ENCODE measurements around the gene GPD2. TPM values are rescaled to one million over a fixed set of nuclear protein-coding genes. Genes with fewer than 3 reads are reported as not detected.
A peak's percentile ranks its signal among the peaks of the same experiment; 100 is the strongest.

Gene GPD2
- total and polyA plus RNA-seq, 10 of the 15 experiments (the other 5 are each of a cell fraction or from before 2014, with no cell fraction given) = 10.0 to 73.5 (median 43.4) TPM

DNA sequence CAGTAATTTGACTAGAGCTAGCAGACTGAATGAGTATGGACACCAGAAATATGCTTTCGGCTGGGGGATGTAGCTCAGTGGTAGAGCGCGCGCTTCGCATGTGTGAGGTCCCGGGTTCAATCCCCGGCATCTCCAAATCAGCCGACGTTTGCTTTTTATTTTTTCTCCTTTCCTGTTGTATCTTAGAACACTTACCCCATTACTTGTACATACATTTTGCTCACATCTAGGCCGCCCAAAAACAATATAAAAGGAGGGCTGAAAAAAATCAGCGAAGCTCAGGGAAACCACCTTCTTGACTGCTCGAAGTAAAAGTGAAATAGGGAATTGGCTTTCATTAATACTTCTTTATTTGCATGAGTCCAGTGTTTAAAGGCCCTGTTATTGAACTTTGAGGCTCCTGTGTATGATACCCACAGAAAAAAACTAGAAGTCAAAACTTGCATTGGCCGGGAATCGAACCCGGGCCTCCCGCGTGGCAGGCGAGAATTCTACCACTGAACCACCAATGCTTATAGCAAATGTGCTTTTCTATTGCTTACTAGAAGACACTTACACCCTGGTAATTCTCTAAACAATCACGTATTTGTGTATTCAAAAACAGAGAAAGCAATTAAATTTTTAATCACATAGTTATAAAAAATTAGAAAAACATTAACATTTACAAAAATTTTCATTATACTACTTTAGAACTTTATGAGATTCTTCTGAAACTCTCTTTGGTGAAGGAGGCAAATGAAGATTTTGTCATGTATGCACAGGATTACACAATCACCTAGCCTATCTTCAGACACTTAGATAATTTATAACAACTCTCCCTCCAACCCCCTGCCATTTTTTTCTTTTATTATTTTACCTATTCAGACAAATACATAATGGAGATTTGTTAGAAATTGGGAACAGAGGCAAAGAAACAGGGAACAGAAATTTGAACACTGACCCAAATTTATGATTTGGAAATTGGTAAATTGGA lies 35.2 kb upstream of the GPD2 start (continued):
- TF ChIP-seq, protein P1, sequence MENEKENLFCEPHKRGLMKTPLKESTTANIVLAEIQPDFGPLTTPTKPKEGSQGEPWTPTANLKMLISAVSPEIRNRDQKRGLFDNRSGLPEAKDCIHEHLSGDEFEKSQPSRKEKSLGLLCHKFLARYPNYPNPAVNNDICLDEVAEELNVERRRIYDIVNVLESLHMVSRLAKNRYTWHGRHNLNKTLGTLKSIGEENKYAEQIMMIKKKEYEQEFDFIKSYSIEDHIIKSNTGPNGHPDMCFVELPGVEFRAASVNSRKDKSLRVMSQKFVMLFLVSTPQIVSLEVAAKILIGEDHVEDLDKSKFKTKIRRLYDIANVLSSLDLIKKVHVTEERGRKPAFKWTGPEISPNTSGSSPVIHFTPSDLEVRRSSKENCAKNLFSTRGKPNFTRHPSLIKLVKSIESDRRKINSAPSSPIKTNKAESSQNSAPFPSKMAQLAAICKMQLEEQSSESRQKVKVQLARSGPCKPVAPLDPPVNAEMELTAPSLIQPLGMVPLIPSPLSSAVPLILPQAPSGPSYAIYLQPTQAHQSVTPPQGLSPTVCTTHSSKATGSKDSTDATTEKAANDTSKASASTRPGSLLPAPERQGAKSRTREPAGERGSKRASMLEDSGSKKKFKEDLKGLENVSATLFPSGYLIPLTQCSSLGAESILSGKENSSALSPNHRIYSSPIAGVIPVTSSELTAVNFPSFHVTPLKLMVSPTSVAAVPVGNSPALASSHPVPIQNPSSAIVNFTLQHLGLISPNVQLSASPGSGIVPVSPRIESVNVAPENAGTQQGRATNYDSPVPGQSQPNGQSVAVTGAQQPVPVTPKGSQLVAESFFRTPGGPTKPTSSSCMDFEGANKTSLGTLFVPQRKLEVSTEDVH (IDR thresholded peaks at IDR 0.05; ENCODE audit: low read depth, partially characterized antibody) = peak; percentile 79
- TF ChIP-seq, protein P2, sequence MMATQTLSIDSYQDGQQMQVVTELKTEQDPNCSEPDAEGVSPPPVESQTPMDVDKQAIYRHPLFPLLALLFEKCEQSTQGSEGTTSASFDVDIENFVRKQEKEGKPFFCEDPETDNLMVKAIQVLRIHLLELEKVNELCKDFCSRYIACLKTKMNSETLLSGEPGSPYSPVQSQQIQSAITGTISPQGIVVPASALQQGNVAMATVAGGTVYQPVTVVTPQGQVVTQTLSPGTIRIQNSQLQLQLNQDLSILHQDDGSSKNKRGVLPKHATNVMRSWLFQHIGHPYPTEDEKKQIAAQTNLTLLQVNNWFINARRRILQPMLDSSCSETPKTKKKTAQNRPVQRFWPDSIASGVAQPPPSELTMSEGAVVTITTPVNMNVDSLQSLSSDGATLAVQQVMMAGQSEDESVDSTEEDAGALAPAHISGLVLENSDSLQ (IDR thresholded peaks at IDR 0.05) = no peak
- TF ChIP-seq, protein P3, sequence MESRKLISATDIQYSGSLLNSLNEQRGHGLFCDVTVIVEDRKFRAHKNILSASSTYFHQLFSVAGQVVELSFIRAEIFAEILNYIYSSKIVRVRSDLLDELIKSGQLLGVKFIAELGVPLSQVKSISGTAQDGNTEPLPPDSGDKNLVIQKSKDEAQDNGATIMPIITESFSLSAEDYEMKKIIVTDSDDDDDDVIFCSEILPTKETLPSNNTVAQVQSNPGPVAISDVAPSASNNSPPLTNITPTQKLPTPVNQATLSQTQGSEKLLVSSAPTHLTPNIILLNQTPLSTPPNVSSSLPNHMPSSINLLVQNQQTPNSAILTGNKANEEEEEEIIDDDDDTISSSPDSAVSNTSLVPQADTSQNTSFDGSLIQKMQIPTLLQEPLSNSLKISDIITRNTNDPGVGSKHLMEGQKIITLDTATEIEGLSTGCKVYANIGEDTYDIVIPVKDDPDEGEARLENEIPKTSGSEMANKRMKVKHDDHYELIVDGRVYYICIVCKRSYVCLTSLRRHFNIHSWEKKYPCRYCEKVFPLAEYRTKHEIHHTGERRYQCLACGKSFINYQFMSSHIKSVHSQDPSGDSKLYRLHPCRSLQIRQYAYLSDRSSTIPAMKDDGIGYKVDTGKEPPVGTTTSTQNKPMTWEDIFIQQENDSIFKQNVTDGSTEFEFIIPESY (IDR thresholded peaks at IDR 0.05) = no peak
- TF ChIP-seq ZBED1 (IDR thresholded peaks at IDR 0.05; ENCODE audit: borderline replicate concordance) (no peak), PAX8 (IDR thresholded peaks at IDR 0.05) (no peak), ZNF384 (IDR thresholded peaks at IDR 0.05; ENCODE audit: borderline replicate concordance, low read depth, low read length) (peak; percentile 50; the same call in 1 of the 2 replicates), CREB1 (IDR thresholded peaks at IDR 0.05; ENCODE audit: low read depth) (peak; percentile 53), TBL1XR1 (IDR thresholded peaks at IDR 0.05; ENCODE audit: low read depth, low read length) (peak; percentile 87), HDAC2 (IDR thresholded peaks at IDR 0.05) (no peak), BACH1 (IDR thresholded peaks at IDR 0.05; ENCODE audit: borderline replicate concordance) (no peak), CHD1 (IDR thresholded peaks at IDR 0.05; ENCODE audit: low read depth, low read length) (0 out of 2 replicates have a peak, but pooled peaks have one; percentile 54), RUNX3 (IDR thresholded peaks at IDR 0.05; ENCODE audit: low read length) (peak; percentile 74), NFYA (IDR thresholded peaks at IDR 0.05; ENCODE audit: borderline replicate concordance, low read depth, low read length) (no peak), TCF12 (IDR thresholded peaks at IDR 0.05; ENCODE audit: low read depth, low read length) (0 out of 2 replicates have a peak, but pooled peaks have one; percentile 22), SUPT20H (IDR thresholded peaks at IDR 0.05; ENCODE audit: borderline replicate concordance, control insufficient read depth, low read depth, low read length) (no peak)
- TF ChIP-seq, protein P4, sequence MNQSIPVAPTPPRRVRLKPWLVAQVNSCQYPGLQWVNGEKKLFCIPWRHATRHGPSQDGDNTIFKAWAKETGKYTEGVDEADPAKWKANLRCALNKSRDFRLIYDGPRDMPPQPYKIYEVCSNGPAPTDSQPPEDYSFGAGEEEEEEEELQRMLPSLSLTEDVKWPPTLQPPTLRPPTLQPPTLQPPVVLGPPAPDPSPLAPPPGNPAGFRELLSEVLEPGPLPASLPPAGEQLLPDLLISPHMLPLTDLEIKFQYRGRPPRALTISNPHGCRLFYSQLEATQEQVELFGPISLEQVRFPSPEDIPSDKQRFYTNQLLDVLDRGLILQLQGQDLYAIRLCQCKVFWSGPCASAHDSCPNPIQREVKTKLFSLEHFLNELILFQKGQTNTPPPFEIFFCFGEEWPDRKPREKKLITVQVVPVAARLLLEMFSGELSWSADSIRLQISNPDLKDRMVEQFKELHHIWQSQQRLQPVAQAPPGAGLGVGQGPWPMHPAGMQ (IDR thresholded peaks at IDR 0.05; ENCODE audit: borderline replicate concordance) = no peak
- TF ChIP-seq, protein P5, sequence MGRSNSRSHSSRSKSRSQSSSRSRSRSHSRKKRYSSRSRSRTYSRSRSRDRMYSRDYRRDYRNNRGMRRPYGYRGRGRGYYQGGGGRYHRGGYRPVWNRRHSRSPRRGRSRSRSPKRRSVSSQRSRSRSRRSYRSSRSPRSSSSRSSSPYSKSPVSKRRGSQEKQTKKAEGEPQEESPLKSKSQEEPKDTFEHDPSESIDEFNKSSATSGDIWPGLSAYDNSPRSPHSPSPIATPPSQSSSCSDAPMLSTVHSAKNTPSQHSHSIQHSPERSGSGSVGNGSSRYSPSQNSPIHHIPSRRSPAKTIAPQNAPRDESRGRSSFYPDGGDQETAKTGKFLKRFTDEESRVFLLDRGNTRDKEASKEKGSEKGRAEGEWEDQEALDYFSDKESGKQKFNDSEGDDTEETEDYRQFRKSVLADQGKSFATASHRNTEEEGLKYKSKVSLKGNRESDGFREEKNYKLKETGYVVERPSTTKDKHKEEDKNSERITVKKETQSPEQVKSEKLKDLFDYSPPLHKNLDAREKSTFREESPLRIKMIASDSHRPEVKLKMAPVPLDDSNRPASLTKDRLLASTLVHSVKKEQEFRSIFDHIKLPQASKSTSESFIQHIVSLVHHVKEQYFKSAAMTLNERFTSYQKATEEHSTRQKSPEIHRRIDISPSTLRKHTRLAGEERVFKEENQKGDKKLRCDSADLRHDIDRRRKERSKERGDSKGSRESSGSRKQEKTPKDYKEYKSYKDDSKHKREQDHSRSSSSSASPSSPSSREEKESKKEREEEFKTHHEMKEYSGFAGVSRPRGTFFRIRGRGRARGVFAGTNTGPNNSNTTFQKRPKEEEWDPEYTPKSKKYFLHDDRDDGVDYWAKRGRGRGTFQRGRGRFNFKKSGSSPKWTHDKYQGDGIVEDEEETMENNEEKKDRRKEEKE (IDR thresholded peaks at IDR 0.05) = no peak
- TF ChIP-seq, protein P6, sequence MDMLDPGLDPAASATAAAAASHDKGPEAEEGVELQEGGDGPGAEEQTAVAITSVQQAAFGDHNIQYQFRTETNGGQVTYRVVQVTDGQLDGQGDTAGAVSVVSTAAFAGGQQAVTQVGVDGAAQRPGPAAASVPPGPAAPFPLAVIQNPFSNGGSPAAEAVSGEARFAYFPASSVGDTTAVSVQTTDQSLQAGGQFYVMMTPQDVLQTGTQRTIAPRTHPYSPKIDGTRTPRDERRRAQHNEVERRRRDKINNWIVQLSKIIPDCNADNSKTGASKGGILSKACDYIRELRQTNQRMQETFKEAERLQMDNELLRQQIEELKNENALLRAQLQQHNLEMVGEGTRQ (IDR thresholded peaks at IDR 0.05; ENCODE audit: borderline replicate concordance, low read depth, low read length) = no peak

All from GM12878 (cell line).